ENCODE measurements around the gene KREMEN1. TPM values are rescaled to one million over a fixed set of nuclear protein-coding genes. Genes with fewer than 3 reads are reported as not detected.
A peak's percentile ranks its signal among the peaks of the same experiment; 100 is the strongest.

Gene KREMEN1
- total and polyA plus RNA-seq, 10 of the 15 experiments (the other 5 are each of a cell fraction or from before 2014, with no cell fraction given), result 0.10 to 2.5 (median 0.20) TPM; not detected in 1

DNA sequence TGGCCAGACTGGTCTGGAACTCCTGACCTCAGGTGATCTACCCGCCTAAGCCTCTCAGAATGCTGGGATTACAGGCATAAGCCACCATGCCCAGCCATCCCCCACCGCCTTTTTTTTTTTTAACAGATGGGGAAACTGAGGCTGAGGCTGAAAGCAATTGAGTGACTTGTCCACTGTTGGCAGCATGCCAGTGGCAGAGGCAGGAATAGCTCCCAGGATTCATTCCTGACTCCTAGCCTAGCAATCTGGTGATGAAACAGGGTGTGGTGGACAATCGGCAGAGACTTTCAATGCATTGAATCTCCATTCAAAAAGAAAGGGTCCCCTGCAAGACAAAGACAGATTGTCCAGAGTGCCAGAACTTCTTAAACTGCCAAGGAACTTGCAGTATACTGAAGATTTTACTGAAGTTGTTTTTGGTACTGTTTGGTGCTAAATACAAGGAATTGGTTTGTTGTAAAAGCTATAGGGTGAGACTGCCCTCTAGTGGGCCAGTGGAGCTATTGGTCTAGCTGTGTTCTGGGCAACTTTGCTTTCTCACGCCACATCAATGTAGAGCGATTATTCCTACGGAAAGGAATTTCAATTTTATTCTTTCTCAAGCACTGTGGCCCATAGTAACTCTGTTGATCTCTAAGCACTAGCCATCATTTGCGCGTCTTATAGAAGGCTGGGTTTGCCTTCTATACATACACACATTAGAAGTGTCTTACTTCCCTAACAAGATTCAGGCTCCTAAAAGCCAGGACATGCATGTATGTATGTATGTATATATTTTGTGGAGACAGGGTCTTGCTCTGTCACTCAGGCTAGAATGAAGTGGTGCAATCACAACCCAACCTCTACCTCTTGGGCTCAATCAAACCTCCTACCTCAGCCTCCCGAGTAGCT is 32.2 kb upstream of the KREMEN1 start (continued):
- TF ChIP-seq RBBP5 (conservative IDR thresholded peaks at IDR 0.05), result no peak
- no peak for TF ChIP-seq CBFB (IDR thresholded peaks at IDR 0.05; ENCODE audit: low read depth)
- peak; percentile 54; the same call in 1 of the 2 replicates for TF ChIP-seq SMARCA5 (IDR thresholded peaks at IDR 0.05)
- no peak for TF ChIP-seq ATF7 (IDR thresholded peaks at IDR 0.05; ENCODE audit: low read depth)
- peak; percentile 65; the same call in 1 of the 2 replicates for TF ChIP-seq YY1 (IDR thresholded peaks at IDR 0.05; ENCODE audit: low read depth, low read length)
- TF ChIP-seq, protein P1, sequence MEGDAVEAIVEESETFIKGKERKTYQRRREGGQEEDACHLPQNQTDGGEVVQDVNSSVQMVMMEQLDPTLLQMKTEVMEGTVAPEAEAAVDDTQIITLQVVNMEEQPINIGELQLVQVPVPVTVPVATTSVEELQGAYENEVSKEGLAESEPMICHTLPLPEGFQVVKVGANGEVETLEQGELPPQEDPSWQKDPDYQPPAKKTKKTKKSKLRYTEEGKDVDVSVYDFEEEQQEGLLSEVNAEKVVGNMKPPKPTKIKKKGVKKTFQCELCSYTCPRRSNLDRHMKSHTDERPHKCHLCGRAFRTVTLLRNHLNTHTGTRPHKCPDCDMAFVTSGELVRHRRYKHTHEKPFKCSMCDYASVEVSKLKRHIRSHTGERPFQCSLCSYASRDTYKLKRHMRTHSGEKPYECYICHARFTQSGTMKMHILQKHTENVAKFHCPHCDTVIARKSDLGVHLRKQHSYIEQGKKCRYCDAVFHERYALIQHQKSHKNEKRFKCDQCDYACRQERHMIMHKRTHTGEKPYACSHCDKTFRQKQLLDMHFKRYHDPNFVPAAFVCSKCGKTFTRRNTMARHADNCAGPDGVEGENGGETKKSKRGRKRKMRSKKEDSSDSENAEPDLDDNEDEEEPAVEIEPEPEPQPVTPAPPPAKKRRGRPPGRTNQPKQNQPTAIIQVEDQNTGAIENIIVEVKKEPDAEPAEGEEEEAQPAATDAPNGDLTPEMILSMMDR (IDR thresholded peaks at IDR 0.05 in 2 of 3, conservative IDR thresholded peaks at IDR 0.05 in 1 of 3; ENCODE audit: control insufficient read depth in 2 of 3, extremely low read depth in 1 of 3, insufficient read depth in 1 of 3, low read depth in 3 of 3, low read length in 3 of 3), result peak; percentile 92 to 98 (median 94)
- no peak for TF ChIP-seq POLR2AphosphoS2 (IDR thresholded peaks at IDR 0.05; ENCODE audit: low read depth, low read length)
- TF ChIP-seq, protein P2, sequence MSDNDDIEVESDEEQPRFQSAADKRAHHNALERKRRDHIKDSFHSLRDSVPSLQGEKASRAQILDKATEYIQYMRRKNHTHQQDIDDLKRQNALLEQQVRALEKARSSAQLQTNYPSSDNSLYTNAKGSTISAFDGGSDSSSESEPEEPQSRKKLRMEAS (IDR thresholded peaks at IDR 0.05; ENCODE audit: low read depth, low read length), result no peak
- no peak for TF ChIP-seq NR2C1 (IDR thresholded peaks at IDR 0.05)
- TF ChIP-seq JUNB (IDR thresholded peaks at IDR 0.05), result no peak
- TF ChIP-seq NBN (IDR thresholded peaks at IDR 0.05), result no peak; the same call in 1 of the 2 replicates
- no peak for TF ChIP-seq SMAD1 (IDR thresholded peaks at IDR 0.05; ENCODE audit: low read depth, partially characterized antibody)
- no peak for TF ChIP-seq TCF12 (IDR thresholded peaks at IDR 0.05; ENCODE audit: low read depth, low read length)
- TF ChIP-seq, protein P3, sequence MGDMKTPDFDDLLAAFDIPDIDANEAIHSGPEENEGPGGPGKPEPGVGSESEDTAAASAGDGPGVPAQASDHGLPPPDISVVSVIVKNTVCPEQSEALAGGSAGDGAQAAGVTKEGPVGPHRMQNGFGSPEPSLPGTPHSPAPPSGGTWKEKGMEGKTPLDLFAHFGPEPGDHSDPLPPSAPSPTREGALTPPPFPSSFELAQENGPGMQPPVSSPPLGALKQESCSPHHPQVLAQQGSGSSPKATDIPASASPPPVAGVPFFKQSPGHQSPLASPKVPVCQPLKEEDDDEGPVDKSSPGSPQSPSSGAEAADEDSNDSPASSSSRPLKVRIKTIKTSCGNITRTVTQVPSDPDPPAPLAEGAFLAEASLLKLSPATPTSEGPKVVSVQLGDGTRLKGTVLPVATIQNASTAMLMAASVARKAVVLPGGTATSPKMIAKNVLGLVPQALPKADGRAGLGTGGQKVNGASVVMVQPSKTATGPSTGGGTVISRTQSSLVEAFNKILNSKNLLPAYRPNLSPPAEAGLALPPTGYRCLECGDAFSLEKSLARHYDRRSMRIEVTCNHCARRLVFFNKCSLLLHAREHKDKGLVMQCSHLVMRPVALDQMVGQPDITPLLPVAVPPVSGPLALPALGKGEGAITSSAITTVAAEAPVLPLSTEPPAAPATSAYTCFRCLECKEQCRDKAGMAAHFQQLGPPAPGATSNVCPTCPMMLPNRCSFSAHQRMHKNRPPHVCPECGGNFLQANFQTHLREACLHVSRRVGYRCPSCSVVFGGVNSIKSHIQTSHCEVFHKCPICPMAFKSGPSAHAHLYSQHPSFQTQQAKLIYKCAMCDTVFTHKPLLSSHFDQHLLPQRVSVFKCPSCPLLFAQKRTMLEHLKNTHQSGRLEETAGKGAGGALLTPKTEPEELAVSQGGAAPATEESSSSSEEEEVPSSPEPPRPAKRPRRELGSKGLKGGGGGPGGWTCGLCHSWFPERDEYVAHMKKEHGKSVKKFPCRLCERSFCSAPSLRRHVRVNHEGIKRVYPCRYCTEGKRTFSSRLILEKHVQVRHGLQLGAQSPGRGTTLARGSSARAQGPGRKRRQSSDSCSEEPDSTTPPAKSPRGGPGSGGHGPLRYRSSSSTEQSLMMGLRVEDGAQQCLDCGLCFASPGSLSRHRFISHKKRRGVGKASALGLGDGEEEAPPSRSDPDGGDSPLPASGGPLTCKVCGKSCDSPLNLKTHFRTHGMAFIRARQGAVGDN (IDR thresholded peaks at IDR 0.05), result no peak
- TF ChIP-seq SREBF2 (IDR thresholded peaks at IDR 0.05; ENCODE audit: low read length), result no peak
- TF ChIP-seq SRF (IDR thresholded peaks at IDR 0.05; ENCODE audit: low read depth in 2 of 2, low read length in 2 of 2), result no peak
- TF ChIP-seq STAT3 (IDR thresholded peaks at IDR 0.05; ENCODE audit: low read depth, low read length), result no peak
- TF ChIP-seq HCFC1 (IDR thresholded peaks at IDR 0.05; ENCODE audit: low read length), result no peak
- no peak for TF ChIP-seq ETV6 (conservative IDR thresholded peaks at IDR 0.05 in 1 of 2, IDR thresholded peaks at IDR 0.05 in 1 of 2; ENCODE audit: borderline replicate concordance in 1 of 2, low read depth in 1 of 2)
- no peak for TF ChIP-seq TCF3 (IDR thresholded peaks at IDR 0.05; ENCODE audit: borderline replicate concordance, insufficient read depth, low read depth, low read length)
- 0 out of 4 replicates have a peak, but pooled peaks of 1 of the 2 experiments have one; percentile 13 for TF ChIP-seq IKZF2 (IDR thresholded peaks at IDR 0.05)
- TF ChIP-seq, protein P4, sequence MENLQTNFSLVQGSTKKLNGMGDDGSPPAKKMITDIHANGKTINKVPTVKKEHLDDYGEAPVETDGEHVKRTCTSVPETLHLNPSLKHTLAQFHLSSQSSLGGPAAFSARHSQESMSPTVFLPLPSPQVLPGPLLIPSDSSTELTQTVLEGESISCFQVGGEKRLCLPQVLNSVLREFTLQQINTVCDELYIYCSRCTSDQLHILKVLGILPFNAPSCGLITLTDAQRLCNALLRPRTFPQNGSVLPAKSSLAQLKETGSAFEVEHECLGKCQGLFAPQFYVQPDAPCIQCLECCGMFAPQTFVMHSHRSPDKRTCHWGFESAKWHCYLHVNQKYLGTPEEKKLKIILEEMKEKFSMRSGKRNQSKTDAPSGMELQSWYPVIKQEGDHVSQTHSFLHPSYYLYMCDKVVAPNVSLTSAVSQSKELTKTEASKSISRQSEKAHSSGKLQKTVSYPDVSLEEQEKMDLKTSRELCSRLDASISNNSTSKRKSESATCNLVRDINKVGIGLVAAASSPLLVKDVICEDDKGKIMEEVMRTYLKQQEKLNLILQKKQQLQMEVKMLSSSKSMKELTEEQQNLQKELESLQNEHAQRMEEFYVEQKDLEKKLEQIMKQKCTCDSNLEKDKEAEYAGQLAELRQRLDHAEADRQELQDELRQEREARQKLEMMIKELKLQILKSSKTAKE (IDR thresholded peaks at IDR 0.05; ENCODE audit: low read depth, poor library complexity, severe bottlenecking), result peak; percentile 54
- TF ChIP-seq GABPA (IDR thresholded peaks at IDR 0.05; ENCODE audit: low read depth), result no peak
